ENCODE data around the gene S100A12. TPM values are rescaled to one million over a fixed set of nuclear protein-coding genes. Genes with fewer than 3 reads are reported as not detected.

The S100A12 gene
- total RNA-seq, 1 experiment from 2014 or later, result not detected

- DNase-seq (ENCODE audit: low read depth), result no peak
- in situ Hi-C loops (cut with HindIII; ENCODE audit: low pct_unique_long_range_greater_than_20kb, low sequenced_read_pairs), result no loop called here
Observed at GRCh38 chr1:153346077-153346723, 29.2 kb downstream of the S100A12 start.

GRCh38 chr1:153345187-153346076 lies 30.0 kb downstream of the S100A12 start:
- in situ Hi-C loops (cut with HindIII; ENCODE audit: low pct_unique_long_range_greater_than_20kb, low sequenced_read_pairs), result no loop called here

DNA sequence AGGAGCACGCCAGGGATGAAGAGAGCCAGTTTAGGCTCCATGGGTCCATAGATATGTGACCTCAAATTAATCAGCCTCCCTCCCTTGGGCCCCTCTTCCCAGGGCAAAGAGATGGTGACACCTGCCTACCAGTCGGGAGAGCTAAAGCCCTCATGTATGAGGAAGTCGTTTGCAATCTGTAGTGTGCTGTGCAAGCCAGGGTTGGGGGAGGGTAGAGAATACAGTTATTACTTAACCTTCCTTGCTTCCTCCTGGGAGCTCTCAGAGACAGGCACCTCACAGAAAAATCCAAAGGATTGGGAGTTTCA lies 30.7 kb downstream of the S100A12 start:
- DNase-seq (ENCODE audit: low read depth), result no peak
- in situ Hi-C loops (cut with HindIII; ENCODE audit: low pct_unique_long_range_greater_than_20kb, low sequenced_read_pairs), result no loop called here

More at GRCh38 chr1:153345187-153346076, 30.0 kb downstream of the S100A12 start:
- DNase-seq (ENCODE audit: low read depth), result no peak

DNA sequence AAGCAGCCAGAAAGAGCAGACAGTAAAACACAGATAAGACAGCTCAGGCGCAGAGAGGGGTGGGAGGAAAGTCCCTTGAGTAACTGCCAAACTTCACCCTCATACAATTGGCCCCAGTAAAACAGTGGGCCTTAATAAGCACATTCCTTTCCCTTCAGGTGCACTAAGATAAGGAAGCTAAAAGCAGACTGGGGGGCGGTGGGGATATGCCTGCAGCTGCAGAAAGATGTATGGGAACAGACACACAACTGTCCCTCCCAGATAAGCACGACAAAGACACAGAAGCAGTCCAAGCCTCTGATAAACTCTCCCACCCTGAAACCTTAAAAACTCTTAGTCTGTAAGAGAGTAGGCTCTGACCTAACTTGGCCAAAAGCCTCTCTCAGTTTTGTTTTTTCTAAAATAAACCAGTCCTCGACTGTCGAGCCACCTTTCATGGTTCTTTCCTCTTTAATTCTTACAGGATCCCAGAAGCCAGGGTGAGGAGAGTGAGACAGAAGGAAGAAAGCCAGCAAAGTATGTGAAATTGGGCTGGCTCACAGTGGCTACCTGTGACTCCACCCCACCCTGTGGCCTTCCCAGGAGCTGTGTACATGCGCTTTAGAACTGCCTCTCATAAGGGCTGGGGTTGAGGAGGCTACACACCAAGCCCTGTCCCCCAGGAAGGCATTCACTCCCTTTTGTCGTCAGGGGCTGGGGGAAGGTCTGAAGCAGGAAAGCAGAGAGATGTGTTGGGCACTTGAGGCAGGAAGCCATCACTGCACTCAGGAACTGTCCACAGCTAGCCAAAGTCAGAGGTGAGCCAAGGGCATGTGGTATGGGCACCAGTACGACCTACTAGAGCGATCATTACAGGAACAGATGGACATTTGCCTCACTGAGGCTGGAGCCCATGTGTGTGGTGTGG lies 31.4 kb downstream of the S100A12 start:
- in situ Hi-C loops (cut with HindIII; ENCODE audit: low pct_unique_long_range_greater_than_20kb, low sequenced_read_pairs), result no loop called here

DNA sequence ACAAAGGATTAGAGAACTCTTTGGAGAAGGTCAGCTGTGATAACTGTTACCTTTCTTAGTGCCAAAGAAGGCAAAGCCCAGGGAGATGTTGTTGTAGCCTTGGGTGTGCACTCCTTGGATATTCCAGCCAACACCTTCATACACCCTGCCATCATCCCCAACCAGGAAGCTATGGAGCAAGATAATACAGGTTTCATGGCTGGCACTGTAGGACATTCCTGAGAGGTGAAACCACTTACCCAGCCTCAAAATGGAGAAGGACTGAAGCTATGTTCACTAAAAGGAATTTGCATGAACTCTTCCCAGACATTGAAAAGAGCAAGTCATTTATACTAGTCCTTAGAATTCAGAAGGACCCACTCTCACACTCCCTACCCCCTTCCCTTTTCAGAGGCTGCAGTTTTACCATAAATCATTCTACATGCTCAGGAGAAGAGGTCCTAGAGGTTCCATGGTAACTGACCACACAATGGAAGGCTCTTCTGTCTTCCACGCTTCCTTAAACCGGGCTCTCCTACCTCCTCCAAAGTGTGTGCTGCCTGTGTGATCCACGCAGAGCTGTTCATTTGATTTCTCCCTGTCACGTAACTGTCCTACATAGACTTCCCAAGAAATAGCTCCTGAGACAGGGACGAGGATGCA lies 32.3 kb downstream of the S100A12 start:
- DNase-seq (ENCODE audit: low read depth), result no peak
- in situ Hi-C loops (cut with HindIII; ENCODE audit: low pct_unique_long_range_greater_than_20kb, low sequenced_read_pairs), result no loop called here

More for the DNA sequence above, 31.4 kb downstream of the S100A12 start:
- DNase-seq (ENCODE audit: low read depth), result no peak

DNA sequence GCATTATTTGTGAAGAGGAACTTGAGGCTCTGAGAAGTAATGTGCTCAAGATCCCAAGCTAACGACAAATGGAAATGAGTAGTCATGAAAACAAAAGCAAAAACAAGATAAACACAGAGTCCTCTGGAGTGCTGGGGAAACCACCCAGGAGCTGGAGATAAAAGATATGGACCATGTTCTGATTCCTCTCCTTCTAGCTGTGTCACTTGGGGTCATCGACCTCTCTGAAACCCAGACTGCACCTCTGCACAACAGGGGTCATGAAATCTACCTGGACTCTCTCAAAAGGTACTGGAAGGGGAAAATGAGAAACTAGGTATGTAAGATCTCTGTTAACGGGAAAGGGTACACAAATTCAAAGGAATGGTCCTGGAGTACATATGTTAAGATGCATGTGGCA lies 33.2 kb downstream of the S100A12 start:
- in situ Hi-C loops (cut with HindIII; ENCODE audit: low pct_unique_long_range_greater_than_20kb, low sequenced_read_pairs), result no loop called here

DNA sequence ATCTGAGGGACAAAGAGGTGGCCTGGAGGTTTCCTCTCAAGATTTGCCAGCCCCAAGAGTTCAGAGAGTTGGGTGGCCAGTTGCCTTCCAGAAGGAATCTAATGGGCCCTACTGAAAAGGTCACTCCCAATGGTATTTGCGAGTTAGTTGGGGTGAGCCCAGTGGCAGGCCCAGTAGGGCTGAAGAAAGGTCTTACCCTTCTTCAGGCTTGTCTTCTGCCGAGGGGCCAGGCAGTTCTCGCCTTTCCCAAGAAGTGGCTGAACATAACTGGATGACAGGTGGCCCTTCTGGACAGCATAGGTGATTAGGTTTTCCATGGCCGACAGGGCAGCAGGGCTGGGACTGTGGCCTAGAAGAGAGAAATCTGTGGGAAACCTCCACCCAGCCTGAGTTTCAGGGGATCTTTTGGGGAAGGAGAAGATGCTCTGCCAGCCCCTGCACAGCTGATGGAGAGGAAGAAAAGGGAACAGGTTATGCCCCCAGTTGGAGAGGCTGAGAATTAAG lies 33.9 kb downstream of the S100A12 start:
- DNase-seq (ENCODE audit: low read depth), result no peak
- in situ Hi-C loops (cut with HindIII; ENCODE audit: low pct_unique_long_range_greater_than_20kb, low sequenced_read_pairs), result no loop called here

More for the DNA sequence above, 33.2 kb downstream of the S100A12 start:
- no peak for DNase-seq (ENCODE audit: low read depth)

DNA sequence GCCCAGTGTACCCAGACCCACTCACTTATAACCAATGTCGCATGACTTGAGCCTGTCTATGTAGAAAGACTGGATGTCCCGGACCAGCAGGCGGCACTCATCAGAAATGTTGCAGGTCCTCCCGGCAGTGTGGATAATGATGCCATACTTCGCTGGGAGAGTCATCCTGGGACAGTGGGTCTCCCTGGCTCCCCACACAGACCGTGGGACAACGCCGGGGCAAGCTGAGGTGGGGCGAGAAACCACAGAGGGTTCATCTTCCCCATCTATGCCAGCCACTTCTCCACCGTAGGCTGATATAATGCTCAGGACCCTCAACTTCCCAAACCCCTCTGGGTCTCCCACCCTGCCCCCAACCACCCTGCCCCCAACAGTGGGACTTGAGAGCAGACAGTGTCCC lies 35.1 kb downstream of the S100A12 start:
- DNase-seq (ENCODE audit: low read depth), result no peak
- in situ Hi-C loops (cut with HindIII; ENCODE audit: low pct_unique_long_range_greater_than_20kb, low sequenced_read_pairs), result no loop called here

DNA sequence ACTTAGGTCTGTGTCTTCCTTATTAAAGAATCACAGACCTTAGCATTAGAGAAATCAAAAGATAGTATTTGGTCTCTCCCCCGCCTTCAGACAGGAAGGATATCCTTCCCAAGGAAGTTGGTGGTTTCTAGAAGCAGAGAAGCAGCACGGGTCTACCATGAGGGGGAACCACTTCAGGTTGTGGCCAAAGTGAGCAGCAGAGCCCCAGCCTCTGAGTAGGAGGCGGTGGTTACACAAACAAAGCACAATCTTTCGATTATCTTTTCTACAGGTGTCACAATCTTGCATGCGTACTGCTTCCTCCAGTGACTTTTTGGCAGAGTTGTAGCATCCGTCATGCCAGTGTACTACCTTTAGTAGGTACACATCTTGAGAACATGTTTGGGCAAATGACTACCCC lies 35.6 kb downstream of the S100A12 start:
- DNase-seq (ENCODE audit: low read depth), result no peak
- in situ Hi-C loops (cut with HindIII; ENCODE audit: low pct_unique_long_range_greater_than_20kb, low sequenced_read_pairs), result no loop called here

DNA sequence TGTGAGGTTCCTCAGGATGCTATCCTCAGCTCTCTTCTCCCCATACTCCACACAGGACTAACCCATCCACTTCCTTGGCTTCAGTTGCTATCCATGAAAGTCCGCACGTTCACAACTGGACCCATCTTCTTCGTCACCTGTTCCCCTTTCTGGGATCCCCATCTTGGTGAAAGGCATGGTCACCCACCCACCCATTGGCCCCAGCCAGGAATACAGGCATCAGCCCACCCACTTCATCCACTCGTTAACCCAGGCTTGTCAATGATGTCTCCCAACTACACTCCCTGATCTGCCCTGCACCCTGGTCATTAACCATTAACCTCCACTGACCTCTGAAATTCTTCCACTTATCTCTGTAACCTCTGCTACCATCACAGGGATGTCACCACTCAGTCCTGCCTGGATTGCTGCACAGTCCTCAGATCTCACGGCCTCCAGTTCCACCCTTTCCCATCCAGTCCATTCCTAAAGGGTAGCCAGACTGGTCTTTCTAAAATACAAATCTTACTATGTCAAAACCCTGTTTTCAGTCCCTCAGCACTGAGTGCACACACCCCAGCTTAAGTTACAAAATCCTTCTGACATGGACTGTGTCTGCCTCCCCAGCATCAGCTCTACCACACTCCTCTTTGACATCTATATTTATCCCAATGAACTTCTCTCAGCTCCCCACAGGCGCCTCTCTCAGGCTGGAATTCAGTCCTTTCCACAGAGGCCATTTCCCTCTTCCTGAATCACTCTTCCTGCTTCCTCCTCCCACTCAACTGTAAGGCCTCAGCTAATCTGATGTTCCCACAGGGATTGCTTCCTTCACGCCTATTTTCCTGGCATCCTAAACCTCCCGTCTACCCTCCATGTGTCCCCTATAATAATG lies 37.2 kb downstream of the S100A12 start:
- in situ Hi-C loops (cut with HindIII; ENCODE audit: low pct_unique_long_range_greater_than_20kb, low sequenced_read_pairs), result no loop called here
- DNase-seq (ENCODE audit: low read depth), result no peak

- in situ Hi-C loops (cut with HindIII; ENCODE audit: low pct_unique_long_range_greater_than_20kb, low sequenced_read_pairs), result no loop called here
- DNase-seq (ENCODE audit: low read depth), result no peak
Observed at GRCh38 chr1:153336650-153337049, 38.8 kb downstream of the S100A12 start.

GRCh38 chr1:153333902-153334301 lies 41.5 kb downstream of the S100A12 start:
- in situ Hi-C loops (cut with HindIII; ENCODE audit: low pct_unique_long_range_greater_than_20kb, low sequenced_read_pairs), result no loop called here
- DNase-seq (ENCODE audit: low read depth), result no peak

DNA sequence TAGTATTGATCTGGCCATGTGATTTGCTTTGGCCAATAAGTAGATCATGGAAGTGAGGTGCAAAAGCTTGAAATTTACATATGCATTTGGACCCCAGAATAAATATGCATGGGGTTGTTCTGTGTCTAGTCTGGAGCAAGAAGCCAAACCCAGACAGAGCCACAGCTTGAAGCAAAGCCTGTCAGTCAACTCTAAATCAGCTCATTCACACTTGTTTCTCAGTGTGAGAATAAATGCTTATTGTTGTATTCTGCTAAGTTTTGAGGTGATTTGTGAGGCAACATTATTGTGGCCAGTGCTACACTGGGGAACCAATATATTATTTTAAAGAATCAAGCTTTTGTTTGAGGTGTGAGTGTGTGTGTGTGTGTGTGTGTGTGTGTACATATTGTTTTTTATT lies 50.5 kb downstream of the S100A12 start:
- in situ Hi-C loops (cut with HindIII; ENCODE audit: low pct_unique_long_range_greater_than_20kb, low sequenced_read_pairs), result no loop called here
- DNase-seq (ENCODE audit: low read depth), result no peak

Other genes starting within 250 kb of the S100A12 start
- not detected in 2 replicates for gene SPRR2G, start 224.7 kb downstream of the S100A12 start, total RNA-seq (2014; rRNA removed; shearing (Covaris generic); ENCODE audit: low replicate concordance)
- not detected in 2 replicates for gene LELP1, start 172.2 kb downstream of the S100A12 start, total RNA-seq (2014; rRNA removed; shearing (Covaris generic); ENCODE audit: low replicate concordance)
- gene PRR9, start 158.0 kb downstream of the S100A12 start, total RNA-seq (2014; rRNA removed; shearing (Covaris generic); ENCODE audit: low replicate concordance), result not detected in 2 replicates
- not detected in 2 replicates for gene LORICRIN, start 115.9 kb downstream of the S100A12 start, total RNA-seq (2014; rRNA removed; shearing (Covaris generic); ENCODE audit: low replicate concordance)
- gene PGLYRP3, start 62.7 kb downstream of the S100A12 start, total RNA-seq (2014; rRNA removed; shearing (Covaris generic); ENCODE audit: low replicate concordance), result not detected in 2 replicates
- not detected in 2 replicates for gene PGLYRP4, start 26.8 kb downstream of the S100A12 start, total RNA-seq (2014; rRNA removed; shearing (Covaris generic); ENCODE audit: low replicate concordance)
- gene S100A9, start 17.8 kb downstream of the S100A12 start, total RNA-seq (2014; rRNA removed; shearing (Covaris generic); ENCODE audit: low replicate concordance), result not detected in 2 replicates
- not detected in 2 replicates for gene S100A8, start 15.5 kb upstream of the S100A12 start, total RNA-seq (2014; rRNA removed; shearing (Covaris generic); ENCODE audit: low replicate concordance)
- not detected in 2 replicates for gene S100A7A, start 40.9 kb upstream of the S100A12 start, total RNA-seq (2014; rRNA removed; shearing (Covaris generic); ENCODE audit: low replicate concordance)
- gene S100A7, start 85.0 kb upstream of the S100A12 start, total RNA-seq (2014; rRNA removed; shearing (Covaris generic); ENCODE audit: low replicate concordance), result not detected in 2 replicates
- 1,350 and 1,721 TPM in 2 replicates for gene S100A6, start 160.4 kb upstream of the S100A12 start, total RNA-seq (2014; rRNA removed; shearing (Covaris generic); ENCODE audit: low replicate concordance)
- gene S100A5, start 165.3 kb upstream of the S100A12 start, total RNA-seq (2014; rRNA removed; shearing (Covaris generic); ENCODE audit: low replicate concordance), result not detected in 2 replicates
- gene S100A4, start 170.2 kb upstream of the S100A12 start, total RNA-seq (2014; rRNA removed; shearing (Covaris generic); ENCODE audit: low replicate concordance), result 40.4 and 54.7 TPM in 2 replicates
- gene S100A3, start 173.6 kb upstream of the S100A12 start, total RNA-seq (2014; rRNA removed; shearing (Covaris generic); ENCODE audit: low replicate concordance), result not detected in 2 replicates
- 10.0 and 24.4 TPM in 2 replicates for gene S100A2, start 190.2 kb upstream of the S100A12 start, total RNA-seq (2014; rRNA removed; shearing (Covaris generic); ENCODE audit: low replicate concordance)
- 310 and 401 TPM in 2 replicates for gene S100A16, start 237.5 kb upstream of the S100A12 start, total RNA-seq (2014; rRNA removed; shearing (Covaris generic); ENCODE audit: low replicate concordance)
- gene S100A14, start 240.7 kb upstream of the S100A12 start, total RNA-seq (2014; rRNA removed; shearing (Covaris generic); ENCODE audit: low replicate concordance), result not detected in 2 replicates